HG03159 (cell line): ENCODE data around the gene RNF167.
A peak's percentile ranks its signal among the peaks of the same experiment; 100 is the strongest.
"Not testable (repeated sequence)": the region's sequence is repeated elsewhere in the genome, so short reads cannot be mapped to it uniquely, and the experiment has no call there.

Experiments used
- ATAC-seq: cut with Tn5 transposase; IDR thresholded peaks from one replicate; pipeline ENCODE4 v1.9.1; 2021; ENCODE audit warnings: mild to moderate bottlenecking, moderate library complexity; ENCODE audit not compliant: unreplicated experiment

Gene RNF167

DNA sequence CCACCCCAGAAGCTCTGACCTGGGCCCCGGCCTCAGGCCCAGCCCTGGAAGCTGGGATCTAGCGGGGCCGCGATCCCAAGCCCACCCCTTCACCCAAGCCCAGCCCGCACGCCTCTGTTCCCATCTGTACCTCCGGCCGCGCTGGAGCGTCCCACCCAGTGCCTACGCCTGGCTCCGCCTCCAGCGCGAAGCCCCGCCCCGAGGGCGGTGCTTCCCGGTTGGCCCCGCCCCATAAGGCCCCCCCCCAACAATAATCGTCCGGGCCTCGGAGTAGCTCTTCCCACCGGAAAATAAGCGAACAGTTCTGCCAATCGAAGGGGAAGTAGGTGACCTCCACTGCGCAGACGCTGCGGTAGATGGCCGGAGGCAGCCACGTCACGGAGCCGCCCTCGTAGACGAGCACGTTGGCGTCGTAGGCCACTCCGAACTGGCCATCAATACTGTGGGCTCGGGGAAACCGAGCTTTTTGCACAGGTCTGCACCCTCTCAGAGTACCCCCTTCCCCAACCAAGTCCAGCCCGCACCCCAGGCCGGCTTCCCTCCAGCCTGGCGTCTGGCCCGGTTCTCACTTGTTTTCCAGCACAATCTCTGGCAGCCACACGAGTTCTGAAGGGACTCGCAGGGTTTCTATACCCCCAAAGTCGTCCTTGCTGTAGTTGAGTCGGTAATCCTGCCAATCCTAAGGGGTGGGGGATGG is 38.3 kb upstream of the RNF167 start:
- no peak for ATAC-seq

DNA sequence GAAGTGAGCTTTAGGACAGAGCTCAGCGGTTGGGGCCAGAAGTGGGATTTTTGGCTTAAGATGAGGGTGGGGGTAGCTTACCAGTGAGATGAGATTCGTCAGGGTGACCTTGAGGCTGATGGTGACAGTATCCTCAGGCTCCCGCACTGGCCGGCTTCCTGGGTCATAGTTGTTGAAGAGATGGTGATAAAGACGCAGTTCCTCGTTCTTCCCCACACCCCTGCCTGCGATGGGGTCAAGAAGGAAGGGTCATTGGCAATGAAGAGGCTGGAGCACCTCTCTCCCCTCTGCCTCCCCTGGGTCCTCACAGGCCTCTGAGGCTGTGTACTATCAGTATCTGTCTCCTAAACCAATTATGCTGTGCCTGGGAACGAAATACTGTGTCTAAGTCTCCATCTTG is 37.5 kb upstream of the RNF167 start:
- no peak for ATAC-seq

DNA sequence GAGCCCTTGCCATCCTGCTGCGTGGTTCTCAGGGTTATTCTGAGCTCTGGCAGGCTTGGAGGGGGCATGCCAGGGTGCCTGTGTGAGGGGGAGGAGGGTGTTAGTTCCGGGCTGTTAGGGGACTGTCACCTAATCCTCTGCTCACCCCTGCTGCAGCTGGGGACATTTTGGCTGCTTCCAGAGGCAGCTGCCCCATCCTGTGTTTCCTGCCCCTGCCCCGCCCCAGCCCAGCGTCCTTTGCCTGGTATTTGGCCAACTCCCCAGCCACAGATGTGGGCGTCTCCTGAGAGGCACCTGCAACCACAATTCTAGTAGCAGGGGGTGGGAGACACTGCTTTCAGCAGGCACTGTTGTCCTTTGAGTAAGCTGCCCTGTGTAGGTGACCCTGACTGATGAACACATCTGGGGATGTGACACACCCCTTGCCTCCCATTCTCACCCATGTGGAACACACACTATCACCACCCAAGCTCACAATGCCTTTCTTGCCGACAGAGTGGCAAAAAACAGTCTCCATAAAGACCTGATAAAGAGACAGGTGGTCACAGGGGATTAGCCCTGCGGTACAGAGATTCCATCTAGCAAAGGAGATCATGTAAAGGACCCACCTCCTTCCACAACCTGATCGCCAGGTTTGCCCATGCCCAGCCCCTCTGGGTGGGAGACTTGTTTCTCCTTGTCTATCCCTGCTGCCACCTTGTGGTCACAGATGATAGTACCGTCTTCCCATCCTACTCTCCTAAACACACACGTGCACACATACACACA is 36.8 kb upstream of the RNF167 start, which contains the start of gene CHRNE:
Gene CHRNE, minus strand, starts transcription at position 48 of the 768 bp plus-strand sequence. Its CDS starts 35 bp downstream, at position 13.
- ATAC-seq = peak; percentile 50

DNA sequence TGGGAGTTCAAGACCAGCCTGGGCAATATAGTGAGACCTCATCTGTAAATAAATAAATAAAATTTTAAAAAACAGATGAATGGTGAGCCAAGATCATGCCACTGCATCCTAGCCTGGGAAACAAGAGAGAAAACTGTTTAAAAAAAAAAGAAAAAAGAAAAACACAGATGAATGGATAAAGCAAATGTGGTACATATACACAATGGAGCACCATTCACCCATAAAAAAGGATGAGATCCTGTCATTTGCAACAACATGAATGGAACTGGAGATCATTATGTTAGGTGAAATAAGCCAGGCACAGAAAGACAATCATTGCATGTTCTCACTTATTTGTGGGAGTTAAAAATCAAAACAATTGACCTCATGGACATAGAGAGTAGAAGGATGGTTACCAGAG is 33.4 kb upstream of the RNF167 start:
- ATAC-seq = not testable (repeated sequence)

DNA sequence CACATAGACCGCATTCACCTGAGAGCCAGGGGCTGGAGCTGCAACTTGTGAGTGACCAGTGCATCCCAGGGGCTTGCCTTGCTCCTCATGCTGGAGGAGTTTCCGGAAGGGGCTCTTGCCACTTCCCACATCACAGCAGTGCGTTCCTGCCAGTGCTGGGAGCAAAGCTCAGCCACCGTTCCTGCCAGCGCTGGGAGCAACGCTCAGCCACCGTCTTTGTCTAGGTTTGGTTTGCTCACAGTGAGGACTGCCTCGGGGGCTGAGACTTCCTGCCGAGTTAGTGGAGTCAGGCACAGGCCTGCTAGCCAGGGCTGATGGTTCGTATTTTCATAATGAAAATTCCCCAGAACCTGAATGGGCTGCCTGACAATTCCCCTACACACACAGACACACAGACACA is 31.8 kb upstream of the RNF167 start:
- no peak for ATAC-seq

DNA sequence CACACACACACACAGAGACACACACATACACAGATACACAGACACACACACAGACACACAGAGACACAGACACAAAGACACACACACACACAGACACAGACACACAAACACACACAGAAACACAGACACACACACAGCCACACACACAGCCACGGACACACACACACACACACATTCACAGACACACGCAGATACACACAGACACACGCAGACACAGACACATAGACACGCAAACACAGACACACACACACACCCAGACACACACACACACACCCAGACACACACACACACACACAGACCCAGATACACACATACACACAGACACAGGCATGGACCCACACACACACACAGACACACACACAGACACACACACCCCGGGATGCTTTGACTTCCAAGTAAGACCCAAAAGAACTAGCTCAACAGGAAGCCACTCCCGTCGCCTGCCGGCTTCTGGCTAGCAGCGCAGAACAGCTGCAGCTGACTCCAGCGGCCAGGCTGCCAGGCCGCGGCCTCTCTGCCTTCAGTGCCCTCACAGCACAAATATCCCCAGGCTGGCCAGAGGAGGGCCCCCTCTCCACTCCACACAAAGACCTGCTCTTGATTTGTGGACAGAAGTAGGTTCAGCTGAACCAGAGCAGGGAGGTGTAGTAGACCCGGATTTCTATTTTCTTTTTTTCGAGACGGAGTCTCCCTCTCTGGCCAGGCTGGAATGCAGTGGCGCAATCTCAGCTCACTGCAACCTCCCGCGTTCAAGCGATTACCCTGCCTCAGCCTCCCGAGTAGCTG is 31.2 kb upstream of the RNF167 start:
- ATAC-seq = peak; percentile 56

DNA sequence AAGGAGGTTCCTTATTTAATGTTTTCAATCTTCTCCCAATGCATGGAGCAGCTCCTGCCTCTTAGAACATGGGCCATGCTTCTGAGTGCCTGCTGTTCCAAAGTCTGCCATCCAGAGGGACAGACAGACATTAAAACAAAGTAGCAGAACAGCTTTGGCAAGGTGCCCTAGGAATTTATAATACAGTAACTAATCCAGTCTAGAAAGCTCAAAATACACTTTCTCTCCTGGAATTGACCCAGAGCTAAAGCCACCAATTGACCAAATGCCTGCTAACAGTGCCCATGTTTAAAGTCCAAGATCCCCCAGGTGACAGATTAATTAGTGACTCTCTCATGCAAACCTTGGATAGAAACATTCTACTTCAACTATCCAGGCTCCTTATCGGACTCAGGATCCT is 26.1 kb upstream of the RNF167 start:
- no peak for ATAC-seq

DNA sequence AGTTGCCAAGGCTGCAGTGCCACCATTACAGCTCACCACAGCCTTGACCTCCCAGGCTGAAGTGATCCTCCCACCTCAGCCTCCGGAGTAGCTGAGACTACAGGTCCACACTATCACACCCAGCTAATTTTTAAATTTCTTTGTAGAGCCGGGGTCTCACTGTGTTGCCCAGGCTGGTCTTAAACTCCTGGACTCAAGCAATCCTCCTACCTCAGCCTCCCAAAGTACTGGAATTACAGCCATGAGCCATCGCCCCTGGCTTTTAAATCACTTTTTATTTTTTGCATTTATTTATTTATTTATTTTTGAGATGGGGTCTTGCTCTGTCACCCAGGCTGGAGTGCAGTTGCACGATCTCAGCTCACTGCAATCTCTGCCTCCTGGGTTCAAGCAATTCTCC is 25.5 kb upstream of the RNF167 start:
- ATAC-seq = not testable (repeated sequence)

DNA sequence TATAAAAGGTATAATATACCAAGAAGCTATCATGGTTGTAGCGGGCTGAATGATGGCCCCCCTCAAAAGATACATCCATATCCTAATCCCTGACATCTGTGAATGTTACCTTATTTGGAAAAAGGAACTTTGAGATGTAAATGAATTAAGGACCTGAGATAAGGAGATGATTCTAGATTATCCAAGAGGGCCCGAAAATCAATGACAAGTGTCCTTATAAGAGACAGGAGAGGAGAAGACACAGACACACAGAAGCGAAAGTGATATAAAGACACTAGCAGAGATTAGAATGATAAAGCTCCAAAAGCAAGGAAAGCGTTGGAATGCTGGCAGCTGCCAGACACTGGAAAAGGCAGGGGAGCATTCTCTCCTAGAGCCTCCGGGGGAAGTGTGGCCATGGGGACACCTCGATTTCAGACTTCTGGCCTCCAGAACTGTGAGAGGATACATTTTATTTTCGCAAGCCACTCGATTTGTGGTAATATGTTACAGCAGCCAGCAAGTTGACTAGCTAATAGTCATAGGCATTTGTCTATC is 20.5 kb upstream of the RNF167 start:
- ATAC-seq = no peak

DNA sequence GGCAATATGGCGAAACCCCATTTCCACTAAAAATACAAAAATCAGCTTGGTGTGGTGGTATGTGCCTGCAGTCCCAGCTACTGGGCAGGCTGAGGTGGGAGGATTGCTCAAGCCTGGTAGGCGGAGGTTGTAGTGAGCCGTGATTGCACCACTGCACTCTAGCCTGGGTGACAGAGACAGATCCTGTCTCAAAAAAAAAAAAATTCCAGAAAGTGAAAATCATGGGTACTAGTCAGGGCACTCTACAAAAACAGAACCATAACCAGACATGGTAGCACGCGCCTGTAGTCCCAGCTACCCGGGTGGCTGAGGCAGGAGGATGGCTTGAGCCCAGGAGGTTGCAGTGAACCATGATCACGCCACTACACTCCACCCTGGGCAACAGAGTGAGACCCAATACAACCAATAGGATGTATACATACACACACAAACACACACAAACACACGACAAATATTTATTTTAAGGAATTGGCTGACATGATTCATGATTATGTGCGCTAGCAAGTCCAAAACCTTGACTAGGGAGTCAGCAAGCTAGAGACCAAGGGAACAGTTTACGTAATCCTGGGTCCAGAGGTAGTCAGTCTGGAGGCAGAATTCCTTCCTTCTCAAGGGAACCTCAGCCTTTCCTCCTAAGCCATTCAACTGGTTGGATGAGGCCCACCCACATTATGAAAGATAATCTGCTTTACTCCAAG is 19.6 kb upstream of the RNF167 start:
- ATAC-seq = no peak

DNA sequence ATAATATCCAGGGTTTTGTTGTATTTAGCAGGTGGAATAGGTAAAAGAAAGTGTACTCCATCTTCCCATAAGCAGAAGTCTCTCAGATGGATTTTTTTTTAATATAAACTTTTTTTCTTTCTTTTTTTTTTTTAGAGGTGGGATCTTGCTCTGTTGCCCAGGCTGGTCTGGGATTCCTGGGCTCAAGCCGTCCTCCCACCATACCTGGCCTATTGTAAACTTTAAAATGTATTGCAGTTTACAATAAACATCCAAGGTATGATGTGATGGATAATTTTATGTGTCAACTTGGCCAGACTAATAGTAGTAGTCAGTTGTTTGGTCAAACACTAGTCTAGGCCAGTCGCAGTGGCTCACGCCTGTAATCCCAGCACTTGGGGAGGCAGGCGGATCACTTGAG is 18.7 kb upstream of the RNF167 start:
- ATAC-seq = no peak

DNA sequence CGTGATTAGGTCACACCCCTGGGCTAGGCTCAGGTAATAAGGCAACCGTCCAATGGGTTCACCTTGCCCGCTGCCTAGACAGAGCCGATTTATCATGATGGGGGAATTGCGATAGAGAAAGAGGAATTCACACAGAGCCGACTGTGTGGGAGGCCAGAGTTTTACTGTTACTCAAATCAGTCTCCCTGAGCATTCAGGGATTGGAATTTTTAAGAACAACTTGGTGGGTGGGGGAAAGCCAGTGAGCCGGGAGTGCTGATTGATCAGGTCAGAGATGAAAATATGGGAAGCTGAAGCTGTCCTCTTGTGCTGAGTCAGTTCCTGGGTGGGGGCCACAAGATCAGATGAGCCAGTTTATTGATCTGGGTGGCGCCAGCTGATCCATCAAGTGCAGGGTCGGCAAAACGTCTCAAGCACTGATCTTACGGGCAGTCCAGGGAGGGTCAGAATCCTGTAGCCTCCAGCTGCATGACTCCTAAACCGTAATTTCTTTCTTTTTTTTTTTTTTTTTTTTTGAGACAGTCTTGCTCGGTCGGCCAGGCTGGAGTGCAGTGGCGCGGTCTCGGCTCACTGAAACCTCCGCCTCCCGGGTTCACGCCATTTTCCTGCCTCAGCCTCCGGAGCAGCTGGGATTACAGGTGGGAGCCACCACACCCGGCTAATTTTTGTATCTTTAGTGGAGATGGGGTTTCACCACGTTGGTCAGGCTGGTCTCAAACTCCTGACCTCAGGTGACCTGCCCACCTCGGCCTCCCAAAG is 13.3 kb upstream of the RNF167 start:
- ATAC-seq = not testable (repeated sequence)

DNA sequence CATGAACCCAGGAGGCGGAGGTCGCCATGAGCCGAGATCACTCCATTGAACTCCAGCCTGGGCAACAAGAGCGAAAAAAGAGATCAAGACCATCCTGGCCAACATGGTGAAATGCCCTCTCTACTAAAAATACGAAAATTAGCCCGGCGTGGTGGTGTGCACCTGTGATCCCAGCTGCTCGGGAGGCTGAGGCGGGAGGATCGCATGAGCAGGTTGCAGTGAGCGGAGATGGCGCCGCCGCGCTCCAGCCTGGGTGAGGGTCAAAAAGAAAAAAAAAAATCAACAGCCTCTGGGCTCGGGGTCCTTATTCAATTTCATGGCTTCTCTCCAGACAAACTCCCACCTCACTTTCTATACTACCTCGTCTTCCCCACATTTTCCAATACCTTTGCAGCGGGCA is 11.2 kb upstream of the RNF167 start:
- ATAC-seq = no peak

DNA sequence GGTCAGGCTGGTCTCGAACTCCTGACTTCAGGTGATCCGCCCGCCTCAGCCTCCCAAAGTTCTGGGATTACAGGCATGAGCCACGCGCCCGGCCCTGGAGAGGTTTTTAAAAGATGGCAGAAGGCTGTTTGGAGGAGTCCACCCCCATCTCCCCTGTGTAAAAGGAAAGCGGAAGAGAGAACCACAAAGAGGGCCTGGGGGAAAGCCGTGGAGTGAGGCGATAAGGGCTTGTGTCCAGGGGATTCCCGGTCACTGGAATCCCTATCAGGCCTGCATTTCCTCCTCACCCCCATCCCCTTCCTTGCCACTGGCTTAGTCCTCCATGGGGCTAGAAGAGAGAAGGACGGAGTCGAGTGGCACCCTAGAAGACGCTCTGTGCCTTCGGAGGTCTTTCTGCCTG is 8.1 kb upstream of the RNF167 start, which contains the start of gene GP1BA:
Gene GP1BA, plus strand, starts transcription at position 315 of the 400 bp plus-strand sequence. CDS start 328 bp downstream, outside the sequence.
- no peak for ATAC-seq

DNA sequence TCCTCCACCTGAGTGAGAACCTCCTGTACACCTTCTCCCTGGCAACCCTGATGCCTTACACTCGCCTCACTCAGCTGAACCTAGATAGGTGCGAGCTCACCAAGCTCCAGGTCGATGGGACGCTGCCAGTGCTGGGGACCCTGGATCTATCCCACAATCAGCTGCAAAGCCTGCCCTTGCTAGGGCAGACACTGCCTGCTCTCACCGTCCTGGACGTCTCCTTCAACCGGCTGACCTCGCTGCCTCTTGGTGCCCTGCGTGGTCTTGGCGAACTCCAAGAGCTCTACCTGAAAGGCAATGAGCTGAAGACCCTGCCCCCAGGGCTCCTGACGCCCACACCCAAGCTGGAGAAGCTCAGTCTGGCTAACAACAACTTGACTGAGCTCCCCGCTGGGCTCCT is 7.3 kb upstream of the RNF167 start:
- ATAC-seq = no peak

DNA sequence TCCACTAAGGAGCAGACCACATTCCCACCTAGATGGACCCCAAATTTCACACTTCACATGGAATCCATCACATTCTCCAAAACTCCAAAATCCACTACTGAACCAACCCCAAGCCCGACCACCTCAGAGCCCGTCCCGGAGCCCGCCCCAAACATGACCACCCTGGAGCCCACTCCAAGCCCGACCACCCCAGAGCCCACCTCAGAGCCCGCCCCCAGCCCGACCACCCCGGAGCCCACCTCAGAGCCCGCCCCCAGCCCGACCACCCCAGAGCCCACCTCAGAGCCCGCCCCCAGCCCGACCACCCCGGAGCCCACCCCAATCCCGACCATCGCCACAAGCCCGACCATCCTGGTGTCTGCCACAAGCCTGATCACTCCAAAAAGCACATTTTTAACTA is 6.4 kb upstream of the RNF167 start:
- ATAC-seq = no peak

DNA sequence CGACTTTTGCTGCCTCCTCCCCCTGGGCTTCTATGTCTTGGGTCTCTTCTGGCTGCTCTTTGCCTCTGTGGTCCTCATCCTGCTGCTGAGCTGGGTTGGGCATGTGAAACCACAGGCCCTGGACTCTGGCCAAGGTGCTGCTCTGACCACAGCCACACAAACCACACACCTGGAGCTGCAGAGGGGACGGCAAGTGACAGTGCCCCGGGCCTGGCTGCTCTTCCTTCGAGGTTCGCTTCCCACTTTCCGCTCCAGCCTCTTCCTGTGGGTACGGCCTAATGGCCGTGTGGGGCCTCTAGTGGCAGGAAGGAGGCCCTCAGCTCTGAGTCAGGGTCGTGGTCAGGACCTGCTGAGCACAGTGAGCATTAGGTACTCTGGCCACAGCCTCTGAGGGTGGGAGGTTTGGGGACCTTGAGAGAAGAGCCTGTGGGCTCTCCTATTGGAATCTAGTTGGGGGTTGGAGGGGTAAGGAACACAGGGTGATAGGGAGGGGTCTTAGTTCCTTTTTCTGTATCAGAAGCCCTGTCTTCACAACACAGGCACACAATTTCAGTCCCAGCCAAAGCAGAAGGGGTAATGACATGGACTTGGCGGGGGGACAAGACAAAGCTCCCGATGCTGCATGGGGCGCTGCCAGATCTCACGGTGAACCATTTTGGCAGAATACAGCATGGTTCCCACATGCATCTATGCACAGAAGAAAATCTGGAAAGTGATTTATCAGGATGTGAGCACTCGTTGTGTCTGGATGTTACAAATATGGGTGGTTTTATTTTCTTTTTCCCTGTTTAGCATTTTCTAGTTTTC is 5.7 kb upstream of the RNF167 start:
- no peak for ATAC-seq

DNA sequence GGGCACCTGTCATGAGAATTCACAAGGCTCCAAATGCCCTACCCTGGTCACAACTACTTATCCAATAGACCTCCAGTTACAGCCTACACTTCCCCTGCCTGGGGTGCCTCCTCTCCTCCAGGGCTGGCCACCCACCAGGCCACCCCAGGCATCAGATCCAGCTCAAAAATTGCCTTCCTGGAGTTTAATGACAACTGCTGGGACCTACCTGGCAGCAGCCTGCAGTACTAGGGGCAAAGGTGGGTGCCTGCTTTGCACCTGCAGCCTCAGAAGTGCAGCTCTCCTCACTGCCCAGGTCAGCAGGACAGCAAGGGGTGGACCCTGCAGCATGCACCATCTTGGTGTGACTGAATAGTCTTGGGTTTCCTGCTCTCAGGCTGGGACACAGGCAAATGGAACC is 4.4 kb upstream of the RNF167 start:
- no peak for ATAC-seq

DNA sequence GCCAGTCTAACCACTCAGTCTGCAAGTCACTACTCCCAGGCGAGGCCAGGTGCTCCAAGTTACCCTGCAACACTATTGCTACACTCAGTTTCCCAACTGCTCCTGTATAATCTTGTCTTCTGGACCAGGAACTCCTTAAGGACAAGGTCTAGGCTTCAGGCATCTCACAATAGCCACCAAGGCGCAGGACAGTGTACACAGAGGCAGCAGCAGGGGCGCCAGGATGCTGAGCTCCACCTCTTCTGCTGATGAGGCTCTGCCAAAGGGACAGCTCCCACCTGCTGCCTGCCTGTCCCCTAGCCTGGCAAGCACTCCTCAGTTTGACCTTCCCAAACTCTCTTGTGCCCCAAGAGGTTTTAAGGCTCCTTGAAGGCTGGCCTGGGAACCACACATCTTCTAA is 3.6 kb upstream of the RNF167 start:
- no peak for ATAC-seq
